H9 (cell line): Measurements from ENCODE around the gene STAT2. TPM values are rescaled to one million over a fixed set of nuclear protein-coding genes. Genes with fewer than 3 reads are reported as not detected.

ENCODE experiments used
- DNase-seq: peaks from one replicate; pipeline ENCODE4 v3.0.0-alpha.2; 2017
- H2AFZ ChIP-seq: one replicate; pipeline ENCODE4 v1.6.1; 2013; ENCODE audit warnings: mild to moderate bottlenecking, low read length, control low read depth, moderate library complexity
- H2AK5ac ChIP-seq: 2 replicates; pipeline ENCODE4 v1.6.1; 2013; ENCODE audit warnings: low read length, control low read depth, mixed read lengths; ENCODE audit not compliant: insufficient read length
- H2BK120ac ChIP-seq: one replicate; pipeline ENCODE4 v1.6.1; 2013; ENCODE audit warnings: low read depth, mild to moderate bottlenecking, low read length, control low read depth, inconsistent platforms; ENCODE audit not compliant: poor library complexity, severe bottlenecking
- H2BK12ac ChIP-seq: 2 replicates; pipeline ENCODE4 v1.6.1; 2013; ENCODE audit warnings: low read length, control low read depth, mixed read lengths, low read depth; ENCODE audit not compliant: insufficient read length
- H2BK15ac ChIP-seq: 2 replicates; pipeline ENCODE4 v1.6.1; 2013; ENCODE audit warnings: low read depth, low read length, control low read depth
- H2BK20ac ChIP-seq: one replicate; pipeline ENCODE4 v1.6.1; 2013; ENCODE audit warnings: low read depth, mild to moderate bottlenecking, low read length, control low read depth, inconsistent platforms; ENCODE audit not compliant: poor library complexity, severe bottlenecking
- H2BK5ac ChIP-seq: 2 replicates; pipeline ENCODE4 v1.6.1; 2013; ENCODE audit warnings: low read length, control low read depth, mixed read lengths; ENCODE audit not compliant: insufficient read length
- H3K14ac ChIP-seq: 2 replicates; pipeline ENCODE4 v1.6.1; 2013; ENCODE audit warnings: low read length, control low read depth; ENCODE audit not compliant: insufficient read depth
- H3K18ac ChIP-seq: 2 replicates; pipeline ENCODE4 v1.6.1; 2013; ENCODE audit warnings: low read depth, mild to moderate bottlenecking, mixed read lengths, low read length, control low read depth; ENCODE audit not compliant: insufficient read length
- H3K23ac ChIP-seq: 2 replicates; pipeline ENCODE4 v1.6.1; 2013; ENCODE audit warnings: low read length, control low read depth, mixed read lengths, low read depth; ENCODE audit not compliant: insufficient read length
- H3K23me2 ChIP-seq: 2 replicates; pipeline ENCODE4 v1.6.1; 2013; ENCODE audit warnings: low read depth, mild to moderate bottlenecking, mixed read lengths, low read length, control low read depth; ENCODE audit not compliant: insufficient read length, poor library complexity, severe bottlenecking
- H3K27ac ChIP-seq: 2 replicates; pipeline ENCODE4 v1.5.1; 2013; ENCODE audit warnings: low read length, control low read depth, mixed read lengths, low read depth; ENCODE audit not compliant: insufficient read length
- H3K27me3 ChIP-seq: 2 replicates; pipeline ENCODE4 v1.6.1; 2013; ENCODE audit warnings: low read length, control low read depth, inconsistent platforms; ENCODE audit not compliant: insufficient read depth
- H3K4ac ChIP-seq: 2 replicates; pipeline ENCODE4 v1.6.1; 2013; ENCODE audit warnings: low read depth, mild to moderate bottlenecking, control low read depth, inconsistent platforms, low read length, moderate library complexity
- H3K4me1 ChIP-seq: 2 replicates; pipeline ENCODE4 v1.6.1; 2013; ENCODE audit warnings: low read length, control low read depth, inconsistent platforms; ENCODE audit not compliant: insufficient read depth
- H3K4me2 ChIP-seq: 2 replicates; pipeline ENCODE4 v1.6.1; 2013; ENCODE audit warnings: low read length, control low read depth, mixed read lengths; ENCODE audit not compliant: insufficient read length, insufficient read depth
- H3K56ac ChIP-seq: 2 replicates; pipeline ENCODE4 v1.6.1; 2013; ENCODE audit warnings: low read depth, mild to moderate bottlenecking, mixed read lengths, low read length, control low read depth; ENCODE audit not compliant: insufficient read length
- H3K79me1 ChIP-seq: 2 replicates; pipeline ENCODE4 v1.6.1; 2013; ENCODE audit warnings: low read depth, mild to moderate bottlenecking, moderate library complexity, low read length, control low read depth, inconsistent platforms; ENCODE audit not compliant: insufficient read depth, poor library complexity, severe bottlenecking
- H3K79me2 ChIP-seq: 2 replicates; pipeline ENCODE4 v1.6.1; 2013; ENCODE audit warnings: low read length, control low read depth, inconsistent platforms; ENCODE audit not compliant: insufficient read depth
- H3K9ac ChIP-seq: 2 replicates; pipeline ENCODE4 v1.6.1; 2013; ENCODE audit warnings: low read length, control low read depth, mixed read lengths; ENCODE audit not compliant: insufficient read length; ENCODE audit errors: extremely low read depth
- H3K9me3 ChIP-seq: one replicate; pipeline ENCODE4 v1.6.1; 2013; ENCODE audit warnings: low read depth, low read length, inconsistent platforms; ENCODE audit not compliant: control insufficient read depth
- H3T11ph ChIP-seq: one replicate; pipeline ENCODE4 v1.6.1; 2013; ENCODE audit warnings: mild to moderate bottlenecking, low read length, control low read depth, inconsistent platforms
- H4K20me1 ChIP-seq: one replicate; pipeline ENCODE4 v1.6.1; 2013; ENCODE audit not compliant: control insufficient read depth, insufficient read length, insufficient read depth
- H4K5ac ChIP-seq: 2 replicates; pipeline ENCODE4 v1.6.1; 2013; ENCODE audit warnings: low read depth, mild to moderate bottlenecking, mixed read lengths, low read length, control low read depth; ENCODE audit not compliant: insufficient read length
- H4K8ac ChIP-seq: replicated peaks from 2 replicates; pipeline ENCODE4 v1.6.1; 2013; ENCODE audit warnings: low read length, control low read depth, mixed read lengths, low read depth; ENCODE audit not compliant: insufficient read length
- H4K91ac ChIP-seq: 2 replicates; pipeline ENCODE4 v1.6.1; 2013; ENCODE audit warnings: low read depth, mild to moderate bottlenecking, moderate library complexity, mixed read lengths, low read length, control low read depth; ENCODE audit not compliant: insufficient read length
- H3K27ac Mint-ChIP-seq, 3 experiments: 2 replicates in 2 of 3; 3 replicates in 1 of 3; pipeline ENCODE4 v1.8.0; 2020 to 2021; ENCODE audit warnings: mixed read lengths in 3 of 3, mild to moderate bottlenecking in 1 of 3, moderate library complexity in 1 of 3
- H3K27me3 Mint-ChIP-seq: 2 replicates; pipeline ENCODE4 v1.8.0; 2021; ENCODE audit warnings: low read depth, mild to moderate bottlenecking, moderate library complexity, mixed read lengths
- H3K36me3 Mint-ChIP-seq, 3 experiments: 2 replicates in 2 of 3; 3 replicates in 1 of 3; pipeline ENCODE4 v1.8.0; 2020 to 2021; ENCODE audit warnings: low read depth in 3 of 3, mixed read lengths in 3 of 3; ENCODE audit not compliant: insufficient read depth in 1 of 3
- H3K4me1 Mint-ChIP-seq, 2 experiments: 2 replicates each; pipeline ENCODE4 v1.8.0; 2020; ENCODE audit warnings: mixed read lengths in 2 of 2
- H3K4me3 Mint-ChIP-seq, 2 experiments: 2 replicates in 1 of 2; 3 replicates in 1 of 2; pipeline ENCODE4 v1.8.0; 2020 to 2021; ENCODE audit warnings: mild to moderate bottlenecking in 2 of 2, mixed read lengths in 2 of 2, moderate library complexity in 1 of 2
- H3K9me3 Mint-ChIP-seq, 2 experiments: 2 replicates in 1 of 2; 3 replicates in 1 of 2; pipeline ENCODE4 v1.8.0; 2020; ENCODE audit warnings: mild to moderate bottlenecking in 2 of 2, mixed read lengths in 2 of 2, moderate library complexity in 1 of 2
- CTCF ChIP-seq: fragments of 200-600 bp; sonication (generic); conservative IDR thresholded peaks from 3 replicates; pipeline ENCODE4 v1.8.0; 2021; ENCODE audit warnings: antibody characterized with exemption, mild to moderate bottlenecking
- WGBS: extraction: QIAGEN DNeasy Blood & Tissue Kit; methylation state at CpG from one replicate; pipeline ENCODE4 v1.1.7; 2013; ENCODE audit warnings: missing lambda C conversion rate, low lambda C conversion rate, mixed read lengths; ENCODE audit not compliant: insufficient read length; ENCODE audit errors: extremely low coverage; 5-methylcytosine and 5-hydroxymethylcytosine counted together
- total RNA-seq: library from RNA; stranded (reverse); gene quantifications from 2 replicates; pipeline ENCODE4 v1.2.1, GENCODE V29; 2021

Gene STAT2
- total RNA-seq, 1 experiment from 2014 or later, result 47.8 TPM

- Histone ChIP-seq H3K27ac (peak overlapping the region; percentile 81), H3K9ac (peak overlapping the region; percentile 81), H4K8ac (peak overlapping the region; percentile 28), H2BK15ac (no peak overlapping the region), H3K79me2 (no peaks in the 10 kb centered on the region), H2BK5ac (no peak overlapping the region), H3K4me2 (peak overlapping the region; percentile 68), H2BK12ac (no peak overlapping the region), H3K4me1 (peaks cover 4% of the 10 kb centered on the region; the same call in 1 of the 2 replicates), H2BK120ac (no peak overlapping the region), H3K23ac (no peak overlapping the region), H4K91ac (no peak overlapping the region), H3K56ac (no peak overlapping the region), H3K14ac (peak overlapping the region; percentile 3; the same call in 1 of the 2 replicates), H3K79me1 (no peaks in the 10 kb centered on the region), H2AK5ac (no peak overlapping the region), H2BK20ac (no peak overlapping the region), H3K23me2 (peaks cover 9% of the 10 kb centered on the region), H4K20me1 (no peaks in the 10 kb centered on the region), H3T11ph (no peak overlapping the region), H4K5ac (peak overlapping the region; percentile 66), H3K4ac (no peak overlapping the region), H3K27me3 (no peaks in the 10 kb centered on the region), H3K18ac (peak overlapping the region; percentile 58), H3K9me3 (no peaks in the 10 kb centered on the region), H2AFZ (no peak overlapping the region)
- Mint-ChIP-seq H3K4me1 (peaks cover 24 to 25% of the 10 kb centered on the region in 2 experiments), H3K27me3 (no peaks in the 10 kb centered on the region; the same call in none of the 2 replicates), H3K9me3 (no peaks in the 10 kb centered on the region), H3K27ac (peak overlapping the region; percentile 99; a peak in 6 of 7 replicates), H3K4me3 (peak overlapping the region; percentile 82 to 91), H3K36me3 (peaks cover 0 to 8% (median 3%) of the 10 kb centered on the region in 3 experiments; a peak in 3 of 7 replicates)
- DNase-seq, result no peak
- TF ChIP-seq CTCF, result no peak
- WGBS, result no CpG with 5 or more reads among the region's 11 CpGs
These were observed 27.3 kb downstream of the STAT2 start for GRCh38 chr12:56332512-56333196.
